Measurements from ENCODE around the gene TOM1L2.

The TOM1L2 gene

GRCh38 chr17:17989618-17990017 is 17.4 kb upstream of the TOM1L2 start:
- no peak for DNase-seq (ENCODE audit: low read depth in 2 of 2)
- H3K4me3 ChIP-seq (replicated peaks in 1 of 2; ENCODE audit: low read depth in 2 of 2, low read length in 2 of 2) = no peak overlapping the region
- TF ChIP-seq, protein P1, sequence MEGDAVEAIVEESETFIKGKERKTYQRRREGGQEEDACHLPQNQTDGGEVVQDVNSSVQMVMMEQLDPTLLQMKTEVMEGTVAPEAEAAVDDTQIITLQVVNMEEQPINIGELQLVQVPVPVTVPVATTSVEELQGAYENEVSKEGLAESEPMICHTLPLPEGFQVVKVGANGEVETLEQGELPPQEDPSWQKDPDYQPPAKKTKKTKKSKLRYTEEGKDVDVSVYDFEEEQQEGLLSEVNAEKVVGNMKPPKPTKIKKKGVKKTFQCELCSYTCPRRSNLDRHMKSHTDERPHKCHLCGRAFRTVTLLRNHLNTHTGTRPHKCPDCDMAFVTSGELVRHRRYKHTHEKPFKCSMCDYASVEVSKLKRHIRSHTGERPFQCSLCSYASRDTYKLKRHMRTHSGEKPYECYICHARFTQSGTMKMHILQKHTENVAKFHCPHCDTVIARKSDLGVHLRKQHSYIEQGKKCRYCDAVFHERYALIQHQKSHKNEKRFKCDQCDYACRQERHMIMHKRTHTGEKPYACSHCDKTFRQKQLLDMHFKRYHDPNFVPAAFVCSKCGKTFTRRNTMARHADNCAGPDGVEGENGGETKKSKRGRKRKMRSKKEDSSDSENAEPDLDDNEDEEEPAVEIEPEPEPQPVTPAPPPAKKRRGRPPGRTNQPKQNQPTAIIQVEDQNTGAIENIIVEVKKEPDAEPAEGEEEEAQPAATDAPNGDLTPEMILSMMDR (IDR thresholded peaks at IDR 0.05; ENCODE audit: low read depth, low read length) = no peak

GRCh38 chr17:17989081-17989480 is 16.9 kb upstream of the TOM1L2 start:
- no peak overlapping the region for H3K4me3 ChIP-seq (replicated peaks in 1 of 2; ENCODE audit: low read depth in 2 of 2, low read length in 2 of 2)
- TF ChIP-seq, protein P1 (IDR thresholded peaks at IDR 0.05; ENCODE audit: low read depth, low read length) = no peak
- no peak for DNase-seq (ENCODE audit: low read depth in 2 of 2)

DNA sequence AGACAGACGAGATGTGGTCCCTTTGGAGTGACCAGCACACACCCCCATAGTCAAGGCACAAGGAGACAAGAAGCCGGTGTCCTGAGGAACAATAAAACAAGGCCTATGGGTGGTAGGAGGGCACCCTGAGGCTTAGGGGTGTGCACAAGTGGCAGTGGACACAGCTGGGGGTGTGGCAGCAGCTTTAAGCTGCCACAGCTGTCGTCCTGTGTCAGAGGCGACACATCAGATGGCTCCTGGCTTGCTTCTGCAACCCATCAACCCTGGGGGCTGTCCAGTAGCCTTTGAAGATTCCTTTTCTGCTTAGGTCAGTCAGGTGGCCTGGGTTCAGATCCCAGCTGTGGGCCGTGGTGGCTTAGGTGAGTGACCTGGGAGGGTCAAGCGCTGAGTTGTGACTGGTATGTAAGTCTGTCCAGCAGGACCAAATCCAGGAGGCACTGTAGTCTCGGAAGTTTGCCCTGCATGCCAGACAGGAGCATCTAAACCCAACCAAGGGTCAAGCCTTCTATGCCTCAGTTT is 16.3 kb upstream of the TOM1L2 start:
- TF ChIP-seq, protein P1 (IDR thresholded peaks at IDR 0.05; ENCODE audit: low read depth, low read length) = no peak
- DNase-seq (ENCODE audit: low read depth in 2 of 2) = no peak
- H3K4me3 ChIP-seq (replicated peaks in 1 of 2; ENCODE audit: low read depth in 2 of 2, low read length in 2 of 2) = no peak overlapping the region

DNA sequence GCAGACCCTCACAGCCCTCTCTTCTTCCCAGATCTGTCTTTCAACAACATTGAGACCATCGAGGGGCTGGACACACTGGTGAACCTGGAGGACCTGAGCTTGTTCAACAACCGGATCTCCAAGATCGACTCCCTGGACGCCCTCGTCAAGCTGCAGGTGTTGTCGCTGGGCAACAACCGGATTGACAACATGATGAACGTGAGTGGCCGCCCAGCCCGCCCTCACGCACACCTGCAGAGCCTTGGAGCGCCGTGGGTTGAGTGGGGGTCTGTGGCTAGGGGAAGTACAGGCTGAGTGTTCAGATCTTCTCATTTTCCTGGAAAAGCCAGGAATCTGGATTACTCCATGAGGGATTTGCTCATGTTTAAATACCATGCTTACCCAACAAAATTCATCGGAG is 15.7 kb upstream of the TOM1L2 start:
- TF ChIP-seq, protein P1 (IDR thresholded peaks at IDR 0.05; ENCODE audit: low read depth, low read length) = no peak
- no peak overlapping the region for H3K4me3 ChIP-seq (replicated peaks in 1 of 2; ENCODE audit: low read depth in 2 of 2, low read length in 2 of 2)
- DNase-seq (ENCODE audit: low read depth in 2 of 2) = no peak

DNA sequence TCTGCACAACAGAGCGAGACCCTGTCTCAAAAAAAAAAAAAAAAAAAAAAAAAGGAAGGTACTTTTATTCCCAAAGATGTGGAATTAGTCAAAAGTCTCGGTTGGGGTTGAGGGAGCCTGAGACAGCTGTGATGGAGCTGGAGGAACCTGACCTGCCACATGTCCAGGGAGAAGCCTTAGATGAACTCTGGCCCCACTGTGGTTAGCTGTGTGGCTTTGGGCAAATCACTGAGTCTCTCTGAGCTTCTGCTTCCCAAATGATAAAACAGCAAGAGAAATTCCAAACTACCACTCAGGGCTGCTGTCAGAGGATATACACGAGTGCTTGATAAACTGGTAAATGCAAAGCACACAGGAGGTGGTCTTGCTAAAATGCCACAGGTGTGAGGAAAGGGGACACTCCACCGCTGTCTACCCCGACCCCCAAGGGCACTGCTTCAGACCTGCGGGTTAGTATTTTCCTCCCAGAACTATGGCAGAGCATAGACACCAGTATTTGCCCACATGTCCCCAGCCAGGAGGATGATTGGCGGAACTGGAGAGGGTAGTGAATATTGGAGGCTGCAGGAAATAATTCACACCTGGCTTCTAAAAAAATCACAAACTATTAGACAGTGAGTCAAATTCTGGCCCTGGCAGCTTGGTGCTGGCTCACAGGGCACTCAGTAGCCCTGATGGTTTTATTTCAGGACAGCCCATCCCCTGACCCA is 15.1 kb upstream of the TOM1L2 start:
- H3K4me3 ChIP-seq (replicated peaks in 1 of 2; ENCODE audit: low read depth in 2 of 2, low read length in 2 of 2) = no peak overlapping the region
- TF ChIP-seq, protein P1 (IDR thresholded peaks at IDR 0.05; ENCODE audit: low read depth, low read length) = no peak
- DNase-seq (ENCODE audit: low read depth in 2 of 2) = no peak

- H3K4me3 ChIP-seq (replicated peaks in 1 of 2; ENCODE audit: low read depth in 2 of 2, low read length in 2 of 2) = no peak overlapping the region
Measured at GRCh38 chr17:17985555-17985954, 13.4 kb upstream of the TOM1L2 start.

More at GRCh38 chr17:17985555-17985954, 13.4 kb upstream of the TOM1L2 start:
- peak in 1 of 2 donors; percentile 16 for DNase-seq (ENCODE audit: low read depth in 2 of 2)
- TF ChIP-seq, protein P1 (IDR thresholded peaks at IDR 0.05; ENCODE audit: low read depth, low read length) = peak; percentile 43

All from cardiac fibroblast (primary cell).